ENCODE measurements around the gene CCNT2.
A peak's percentile ranks its signal among the peaks of the same experiment; 100 is the strongest.
"Not testable (repeated sequence)": the region's sequence is repeated elsewhere in the genome, so short reads cannot be mapped to it uniquely, and the experiment has no call there.

Gene CCNT2

DNA sequence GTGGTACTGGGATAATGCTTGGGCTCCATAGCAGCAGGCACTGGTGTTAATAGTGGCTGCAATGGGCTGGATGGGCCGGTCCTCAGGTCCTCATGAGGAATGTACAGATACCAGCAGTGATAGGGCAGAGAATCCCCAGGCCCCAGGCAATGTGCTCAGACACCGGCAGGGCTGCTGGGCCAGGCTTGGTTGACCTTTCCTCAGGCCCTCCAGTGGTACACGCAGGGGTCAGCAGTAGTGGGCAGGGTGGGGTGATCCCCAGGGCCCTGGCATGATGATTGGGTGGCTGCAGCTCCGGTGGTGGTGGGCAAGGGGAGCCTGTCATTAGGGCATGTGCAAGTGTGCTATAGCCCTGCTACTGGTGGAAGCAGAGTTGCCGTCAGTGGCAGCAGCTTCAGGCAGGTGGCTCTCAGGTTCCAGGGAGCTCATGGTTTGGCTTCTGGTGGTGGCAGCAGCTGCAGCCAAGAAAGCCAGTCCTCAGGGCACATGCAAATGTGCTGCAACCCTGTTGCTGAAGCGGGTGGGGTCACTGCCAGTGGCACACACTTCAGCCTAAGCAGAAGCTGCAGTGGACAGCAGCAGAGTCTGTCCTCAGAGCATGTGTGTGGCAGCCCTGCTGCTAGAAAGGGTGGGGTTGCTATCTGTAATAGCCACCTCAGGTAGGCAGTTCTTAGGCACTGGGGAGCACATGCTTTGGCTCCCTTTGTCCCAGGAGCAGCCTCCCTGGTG, 56.8 kb downstream of the CCNT2 start:
- DNase-seq (ENCODE audit: low spot score): peak; percentile 63

DNA sequence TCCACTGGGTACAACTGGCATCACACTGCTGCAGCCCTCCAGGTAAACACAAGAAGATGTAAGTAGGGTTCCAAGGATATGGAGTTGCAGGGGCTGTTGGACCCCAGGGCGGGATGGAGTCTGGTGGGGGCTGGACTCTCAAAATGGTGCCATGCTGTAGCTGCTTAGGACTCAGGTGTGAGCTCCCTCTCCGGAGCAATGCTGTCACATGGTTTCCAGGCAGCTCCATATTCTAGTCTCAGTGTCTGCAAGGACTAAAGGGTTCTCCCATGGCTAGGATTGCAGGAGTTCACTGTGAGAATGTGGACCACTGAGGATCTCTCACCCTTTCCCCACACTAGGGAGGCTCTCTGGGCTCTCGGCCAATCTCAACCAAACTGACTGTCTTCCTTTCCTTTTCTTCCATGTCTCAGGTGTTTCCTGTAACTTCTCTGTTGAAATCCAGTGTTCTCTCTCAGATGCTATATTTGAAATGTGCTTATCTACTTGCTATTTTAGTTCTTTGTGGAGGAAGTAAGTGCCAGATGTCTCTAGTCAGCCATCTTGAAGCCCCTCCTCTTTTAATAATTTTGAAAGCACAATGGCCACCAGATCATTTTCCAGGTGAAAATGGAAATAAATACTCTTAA, 57.6 kb downstream of the CCNT2 start:
- peak; percentile 23 for DNase-seq (ENCODE audit: low spot score)

GRCh38 chr2:134977104-134977503, 58.5 kb downstream of the CCNT2 start:
- not testable (repeated sequence) for DNase-seq (ENCODE audit: low spot score)

GRCh38 chr2:134979221-134979620, 60.6 kb downstream of the CCNT2 start:
- DNase-seq (ENCODE audit: low spot score): no peak

DNA sequence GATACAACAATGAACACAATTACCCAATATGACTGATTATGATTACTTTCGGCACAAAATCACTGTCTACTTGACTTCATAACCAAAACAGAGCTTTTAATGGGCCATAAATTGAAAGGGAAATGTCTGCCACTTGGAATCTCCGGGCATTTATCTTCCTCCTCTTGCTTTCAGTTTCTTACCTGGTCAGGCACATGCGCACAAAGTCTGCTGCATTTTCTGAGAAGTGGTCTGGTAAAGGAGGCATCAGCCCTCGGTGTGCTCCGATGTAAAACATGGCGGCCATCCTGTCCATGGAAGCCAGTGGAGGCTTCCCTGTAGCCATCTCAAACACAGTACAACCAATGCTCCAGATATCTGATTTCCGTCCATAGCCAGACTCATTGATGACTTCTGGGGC, 62.0 kb downstream of the CCNT2 start:
- DNase-seq (ENCODE audit: low spot score): no peak

GRCh38 chr2:134982603-134983002, 64.0 kb downstream of the CCNT2 start:
- no peak for DNase-seq (ENCODE audit: low spot score)

- no peak for DNase-seq (ENCODE audit: low spot score)
Measured at GRCh38 chr2:134985061-134985460, 66.4 kb downstream of the CCNT2 start.

DNA sequence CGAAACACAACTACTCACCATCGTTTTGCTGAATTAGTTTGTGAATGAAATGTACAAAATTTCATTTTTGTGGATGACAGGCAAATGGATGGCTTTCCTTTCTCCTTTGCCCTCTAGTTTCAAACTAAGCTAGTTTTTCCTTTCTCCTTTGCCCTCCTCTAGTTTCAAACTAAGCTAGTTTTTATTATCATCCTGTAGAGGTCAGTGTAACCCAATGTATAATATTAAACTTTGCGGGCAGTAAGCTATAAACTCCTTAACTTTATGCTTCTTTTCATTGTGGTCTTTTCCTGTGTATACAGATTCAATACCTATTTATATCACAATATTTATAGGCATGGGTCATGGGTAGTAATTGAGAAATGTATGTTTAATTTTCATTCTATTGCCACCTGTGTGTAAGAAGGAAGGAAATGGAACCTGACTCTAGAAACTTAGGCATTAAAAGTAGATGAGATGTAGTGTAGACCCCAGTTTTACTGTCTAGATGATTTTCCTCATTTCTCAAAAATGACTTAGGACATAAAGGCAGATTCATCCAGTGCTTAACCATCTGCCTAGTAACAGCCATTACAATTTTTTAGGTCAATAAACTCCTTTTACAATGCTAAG, 70.5 kb downstream of the CCNT2 start:
- DNase-seq (ENCODE audit: low spot score): peak; percentile 67

DNA sequence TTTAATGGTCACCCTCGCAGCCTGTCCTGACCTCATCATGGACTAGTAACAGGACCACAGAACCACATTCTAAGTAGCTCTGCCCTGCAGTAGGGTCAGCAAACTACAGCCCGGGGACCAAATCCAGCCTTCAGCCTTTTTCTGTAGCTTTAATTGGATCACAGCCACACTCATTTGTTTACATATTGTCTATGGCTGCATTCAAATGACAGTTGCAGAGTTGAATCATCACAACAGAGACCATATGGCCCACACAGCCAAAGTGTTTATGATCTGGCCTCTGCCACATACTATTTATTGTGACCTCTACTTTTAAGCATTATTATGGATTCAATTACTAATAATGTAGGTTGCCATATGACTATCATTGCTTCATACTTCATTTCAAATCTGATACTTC, 80.9 kb downstream of the CCNT2 start:
- DNase-seq (ENCODE audit: low spot score): no peak

DNA sequence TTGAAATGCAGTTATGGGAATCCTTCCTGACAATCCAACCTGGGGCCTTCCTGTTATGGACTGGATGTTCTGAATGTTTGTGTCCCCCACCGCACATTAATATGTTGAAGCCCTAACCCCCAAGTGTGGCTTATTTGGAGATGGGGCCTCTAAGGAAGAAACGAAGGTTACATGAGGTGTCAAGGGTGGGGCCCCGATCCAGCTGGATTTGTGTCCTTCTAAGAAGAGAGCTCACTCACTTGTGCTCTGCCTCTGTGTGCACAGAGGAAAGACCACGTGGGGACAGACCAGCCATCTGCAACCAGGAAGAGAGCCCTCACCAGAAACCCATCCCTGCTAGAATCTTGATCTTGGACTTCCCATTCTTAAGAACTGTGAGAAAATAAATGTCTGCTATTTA, 84.2 kb downstream of the CCNT2 start:
- no peak for DNase-seq (ENCODE audit: low spot score)

DNA sequence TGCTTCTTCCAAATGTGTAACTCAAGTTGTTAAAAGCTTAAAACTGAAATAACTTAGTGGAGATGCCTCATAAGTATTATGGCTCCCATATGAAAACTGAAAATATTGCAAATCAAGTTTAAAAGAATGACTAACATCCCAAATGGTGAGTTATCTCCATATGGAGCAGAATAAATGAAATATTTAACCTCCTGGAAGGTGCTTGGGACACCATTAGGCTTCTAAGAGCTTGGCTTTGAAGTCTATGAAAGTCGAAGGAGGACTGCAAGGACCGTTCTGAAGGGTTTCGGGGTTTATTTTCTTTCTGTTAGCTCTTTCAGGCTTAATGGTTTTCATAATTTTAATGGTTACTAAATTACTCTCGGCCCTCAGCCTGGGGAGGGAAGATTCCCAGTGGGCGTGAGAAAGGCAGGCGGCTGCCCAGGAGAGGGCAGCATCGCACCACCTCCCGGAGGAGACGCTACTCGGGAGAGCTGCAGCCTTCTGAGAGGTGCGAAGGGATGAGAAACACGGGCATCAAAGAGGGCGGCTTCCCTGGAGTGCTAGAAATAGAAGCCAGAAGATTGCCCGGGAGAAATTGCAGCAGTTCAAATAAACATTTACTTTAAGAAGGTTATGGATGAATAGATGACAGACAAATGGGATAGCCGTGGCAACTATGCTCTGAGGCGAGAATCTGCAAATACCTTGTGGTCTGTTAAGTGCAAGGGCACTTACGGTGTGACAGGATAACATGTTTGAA, 85.6 kb downstream of the CCNT2 start:
- DNase-seq (ENCODE audit: low spot score): peak; percentile 78

- no peak for DNase-seq (ENCODE audit: low spot score)
Measured at GRCh38 chr2:135005753-135006152, 87.1 kb downstream of the CCNT2 start.

Measured in NAMALWA (cell line).